HCT116 (cell line): ENCODE results near the gene VASH2. TPM values are rescaled to one million over a fixed set of nuclear protein-coding genes. Genes with fewer than 3 reads are reported as not detected.

Experiments used
- ATAC-seq: fragments of 200-7000 bp; cut with Tn5 transposase; 2 replicates; pipeline ENCODE4 v1.9.1; 2020; ENCODE audit warnings: mild to moderate bottlenecking, moderate library complexity
- BruUV-seq: library from RNA; stranded (reverse); fragments of 400-500 nt; replicated peaks from 2 replicates; lab custom pipeline; 2021; lab: Mats Ljungman, UMichigan
- CTCF ChIA-PET: fragments of 300-600 bp; sonication (Branson Sonifier 250); formaldehyde crosslinking; loops from one replicate; lab custom pipeline; 2021; ENCODE audit warnings: antibody characterized with exemption; lab: Charles Lee
- POLR2A ChIA-PET: fragments of 300-600, 350-600 bp; sonication (Branson Sonifier 250); formaldehyde crosslinking; loops from one replicate; lab custom pipeline; 2021; ENCODE audit warnings: antibody characterized with exemption; lab: Charles Lee
- RAD21 ChIA-PET, 2 experiments: fragments of 300-600 bp; sonication (Branson Sonifier 250); formaldehyde crosslinking; loops; one replicate each; lab custom pipeline; 2023; ENCODE audit warnings: low total read pairs in 2 of 2; ENCODE audit not compliant: uncharacterized antibody in 2 of 2, unreplicated experiment in 2 of 2, low non-redundant PET in 1 of 2; lab: Charles Lee
- DNase-seq: peaks from one replicate; pipeline ENCODE4 v3.0.0-alpha.2; 2010; ENCODE audit warnings: low read depth, low spot score
- H2AFZ ChIP-seq: fragments of 200-600 bp; shearing (Covaris generic), sonication (generic); 2 replicates; pipeline ENCODE4 v1.6.1; 2017; ENCODE audit warnings: low read depth, mixed run types, mixed read lengths, antibody characterized with exemption, low read length; ENCODE audit not compliant: poor library complexity, severe bottlenecking
- H3K27ac ChIP-seq: 2 replicates; pipeline ENCODE4 v1.5.1; 2012; ENCODE audit warnings: low read depth, low read length
- H3K27me3 ChIP-seq: fragments of 200-600 bp; sonication (generic); 2 replicates; pipeline ENCODE4 v1.6.1; 2016; ENCODE audit warnings: mixed run types, low read length, mixed read lengths; ENCODE audit not compliant: insufficient read depth
- H3K36me3 ChIP-seq, 2 experiments: fragments of 200-500 bp in 1 of 2; fragments of 200-600 bp in 1 of 2; sonication (Bioruptor generic) in 1 of 2; sonication (generic) in 1 of 2; 2 replicates each; pipeline versions ENCODE4 v1.5.1 to v1.6.1; 2014 to 2016; ENCODE audit warnings: low read length in 2 of 2, inconsistent platforms in 1 of 2, mixed read lengths in 1 of 2, mixed run types in 1 of 2; ENCODE audit not compliant: insufficient read depth in 2 of 2, control insufficient read depth in 1 of 2
- H3K4me1 ChIP-seq, 2 experiments: fragments of 200-600 bp in 1 of 2; sonication (generic) in 1 of 2; 2 replicates each; pipeline versions ENCODE4 v1.5.1 to v1.6.1; 2012 to 2017; ENCODE audit warnings: low read length in 2 of 2, inconsistent platforms in 1 of 2, mild to moderate bottlenecking in 1 of 2, mixed read lengths in 1 of 2, mixed run types in 1 of 2, moderate library complexity in 1 of 2; ENCODE audit not compliant: insufficient read depth in 2 of 2, control insufficient read depth in 1 of 2
- H3K4me2 ChIP-seq: fragments of 200-600 bp; sonication (generic); 2 replicates; pipeline ENCODE4 v1.6.1; 2017; ENCODE audit warnings: mixed run types, low read length, mixed read lengths
- H3K4me3 ChIP-seq, 2 experiments: fragments of 200-600 bp in 1 of 2; sonication (generic) in 1 of 2; replicated peaks in 1 of 2; 2 replicates each; pipeline ENCODE4 v1.5.1; 2011 to 2016; ENCODE audit warnings: low read length in 2 of 2, control low read depth in 1 of 2, low read depth in 1 of 2, mild to moderate bottlenecking in 1 of 2, mixed read lengths in 1 of 2, mixed run types in 1 of 2
- H3K79me2 ChIP-seq: fragments of 200-600 bp; sonication (generic); 2 replicates; pipeline ENCODE4 v1.6.1; 2017; ENCODE audit warnings: mild to moderate bottlenecking, mixed run types, low read length, moderate library complexity, mixed read lengths; ENCODE audit not compliant: insufficient read depth
- H3K9ac ChIP-seq: fragments of 200-600 bp; sonication (generic); 2 replicates; pipeline ENCODE4 v1.6.1; 2016; ENCODE audit warnings: low read length, mixed read lengths
- H3K9me2 ChIP-seq: fragments of 200-600 bp; sonication (generic), shearing (Covaris generic); 2 replicates; pipeline ENCODE4 v1.6.1; 2017; ENCODE audit warnings: mixed run types, mild to moderate bottlenecking, moderate library complexity; ENCODE audit not compliant: insufficient read depth
- H3K9me3 ChIP-seq, 2 experiments: fragments of 200-500 bp in 1 of 2; fragments of 200-600 bp in 1 of 2; sonication (Bioruptor generic) in 1 of 2; sonication (generic) in 1 of 2; 2 replicates each; pipeline ENCODE4 v1.6.1; 2014 to 2017; ENCODE audit warnings: low read length in 2 of 2, mixed read lengths in 2 of 2, inconsistent platforms in 1 of 2, low read depth in 1 of 2, mild to moderate bottlenecking in 1 of 2, mixed run types in 1 of 2, moderate library complexity in 1 of 2; ENCODE audit not compliant: control insufficient read depth in 1 of 2, insufficient read depth in 1 of 2
- H4K20me1 ChIP-seq: fragments of 200-600 bp; sonication (generic), shearing (Covaris generic); 2 replicates; pipeline ENCODE4 v1.6.1; 2017; ENCODE audit warnings: mixed run types, mild to moderate bottlenecking, moderate library complexity; ENCODE audit not compliant: insufficient read depth
- CBX3 ChIP-seq: IDR thresholded peaks from 2 replicates; pipeline ENCODE4 v1.6.1; 2012; ENCODE audit warnings: low read depth
- ELF1 ChIP-seq: IDR thresholded peaks from 2 replicates; pipeline ENCODE4 v1.6.1; 2012; ENCODE audit warnings: low read depth, borderline replicate concordance
- EZH2phosphoT487 ChIP-seq: fragments of 200-600 bp; IDR thresholded peaks from 2 replicates; pipeline ENCODE4 v1.6.1; 2018; ENCODE audit warnings: antibody characterized with exemption, borderline replicate concordance
- JUND ChIP-seq: IDR thresholded peaks from 2 replicates; pipeline ENCODE4 v1.6.1; 2012
- MAX ChIP-seq: IDR thresholded peaks from 2 replicates; pipeline ENCODE4 v1.6.1; 2012
- POLR2A ChIP-seq: IDR thresholded peaks from 2 replicates; pipeline ENCODE4 v1.7.0; 2011; ENCODE audit warnings: borderline replicate concordance; ENCODE audit not compliant: insufficient read depth, insufficient read length; ENCODE audit errors: extremely low read depth
- SP1 ChIP-seq: IDR thresholded peaks from 2 replicates; pipeline ENCODE4 v1.6.1; 2012; ENCODE audit warnings: low read depth
- TCF7L2 ChIP-seq: IDR thresholded peaks from 2 replicates; pipeline ENCODE4 v1.7.0; 2011; ENCODE audit warnings: borderline replicate concordance, inconsistent platforms; ENCODE audit not compliant: insufficient read depth, insufficient read length; ENCODE audit errors: extremely low read depth
- ZFX ChIP-seq: fragments of 450-650 bp; IDR thresholded peaks from 2 replicates; pipeline ENCODE4 v1.6.1; 2017
- ZNF274 ChIP-seq: fragments of 200-500 bp; sonication (Bioruptor generic); IDR thresholded peaks from 2 replicates; pipeline ENCODE4 v1.6.1; 2014; ENCODE audit warnings: mild to moderate bottlenecking, low read depth, low read length, inconsistent platforms
- intact Hi-C: fragments of 100-400 bp; cut with micrococcal nuclease; formaldehyde crosslinking; loops from 2 replicates; pipeline ENCODE4 v1.10.0; 2022
- total RNA-seq: library from RNA; stranded (reverse); gene quantifications from one replicate; pipeline ENCODE4 v1.2.1, GENCODE V29; 2021; ENCODE audit not compliant: unreplicated experiment
- TF ChIP-seq, protein P1 (sequence below): IDR thresholded peaks from 2 replicates; pipeline ENCODE4 v1.6.1; 2012
- TF ChIP-seq, protein P2 (sequence below), 3 experiments: fragments of 200-600 bp in 1 of 3; sonication (generic) in 1 of 3; IDR thresholded peaks in 2 of 3; conservative IDR thresholded peaks in 1 of 3; 2 replicates each; pipeline ENCODE4 v1.5.1; 2012 to 2017; ENCODE audit warnings: low read depth in 2 of 3, low read length in 2 of 3, antibody characterized with exemption in 1 of 3, borderline replicate concordance in 1 of 3, control low read depth in 1 of 3, mild to moderate bottlenecking in 1 of 3, mixed read lengths in 1 of 3, mixed run types in 1 of 3, moderate library complexity in 1 of 3; ENCODE audit not compliant: insufficient read depth in 1 of 3

VASH2 gene
- total RNA-seq, 1 experiment from 2014 or later: 5.7 TPM

DNA sequence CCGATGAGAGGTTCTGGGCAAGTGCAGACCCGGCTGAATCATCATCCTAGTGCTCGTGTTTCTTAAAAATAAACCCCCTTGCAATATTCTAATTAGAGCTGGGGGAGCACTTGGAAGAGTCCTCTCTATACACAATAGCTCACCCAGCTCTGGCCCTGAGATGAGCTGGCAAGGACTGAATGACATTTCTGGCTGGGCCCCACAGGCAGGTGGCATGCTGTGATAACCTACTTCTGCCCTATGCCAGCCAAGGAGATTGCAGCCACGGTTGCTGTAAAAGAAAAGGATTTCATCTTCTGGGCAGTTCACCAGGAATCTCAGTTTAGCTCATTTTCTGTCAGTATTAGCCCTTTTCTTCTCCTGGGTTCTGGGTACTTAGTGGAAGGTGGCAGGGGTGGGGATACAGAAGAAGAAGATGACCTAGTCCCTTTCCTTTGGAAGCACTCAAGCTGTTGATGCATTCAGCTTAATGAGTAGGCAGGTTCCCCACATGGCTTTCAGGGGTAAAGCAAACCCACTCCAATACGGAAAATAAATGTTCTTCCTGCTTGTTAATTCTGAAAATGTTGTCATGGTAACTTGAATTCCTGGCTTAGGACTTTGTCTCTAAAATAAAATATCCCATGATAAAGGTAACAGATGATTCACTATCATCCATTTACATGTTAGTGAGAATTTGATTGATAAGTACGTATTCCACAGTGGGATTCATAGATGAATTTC lies 32.2 kb downstream of the VASH2 start:
- Histone ChIP-seq H3K4me2 (no peak overlapping the region), H3K27ac (no peak overlapping the region), H3K9me2 (no peaks in the 10 kb centered on the region), H2AFZ (no peak overlapping the region), H3K36me3 (no peaks in the 10 kb centered on the region), H3K9me3 (no peaks in the 10 kb centered on the region), H3K27me3 (no peaks in the 10 kb centered on the region), H3K4me1 (no peaks in the 10 kb centered on the region), H3K4me3 (no peak overlapping the region), H3K79me2 (no peaks in the 10 kb centered on the region), H4K20me1 (no peaks in the 10 kb centered on the region), H3K9ac (no peak overlapping the region)
- no peak for TF ChIP-seq CBX3
- no peak for TF ChIP-seq MAX
- TF ChIP-seq, protein P1, sequence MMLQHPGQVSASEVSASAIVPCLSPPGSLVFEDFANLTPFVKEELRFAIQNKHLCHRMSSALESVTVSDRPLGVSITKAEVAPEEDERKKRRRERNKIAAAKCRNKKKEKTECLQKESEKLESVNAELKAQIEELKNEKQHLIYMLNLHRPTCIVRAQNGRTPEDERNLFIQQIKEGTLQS: no peak
- no peak for TF ChIP-seq EZH2phosphoT487
- no peak for TF ChIP-seq ELF1
- TF ChIP-seq POLR2A: no peak
- no peak for TF ChIP-seq TCF7L2
- no peak for TF ChIP-seq ZNF274
- TF ChIP-seq JUND: no peak
- no peak for TF ChIP-seq SP1
- no peak for TF ChIP-seq ZFX
- TF ChIP-seq, protein P2, sequence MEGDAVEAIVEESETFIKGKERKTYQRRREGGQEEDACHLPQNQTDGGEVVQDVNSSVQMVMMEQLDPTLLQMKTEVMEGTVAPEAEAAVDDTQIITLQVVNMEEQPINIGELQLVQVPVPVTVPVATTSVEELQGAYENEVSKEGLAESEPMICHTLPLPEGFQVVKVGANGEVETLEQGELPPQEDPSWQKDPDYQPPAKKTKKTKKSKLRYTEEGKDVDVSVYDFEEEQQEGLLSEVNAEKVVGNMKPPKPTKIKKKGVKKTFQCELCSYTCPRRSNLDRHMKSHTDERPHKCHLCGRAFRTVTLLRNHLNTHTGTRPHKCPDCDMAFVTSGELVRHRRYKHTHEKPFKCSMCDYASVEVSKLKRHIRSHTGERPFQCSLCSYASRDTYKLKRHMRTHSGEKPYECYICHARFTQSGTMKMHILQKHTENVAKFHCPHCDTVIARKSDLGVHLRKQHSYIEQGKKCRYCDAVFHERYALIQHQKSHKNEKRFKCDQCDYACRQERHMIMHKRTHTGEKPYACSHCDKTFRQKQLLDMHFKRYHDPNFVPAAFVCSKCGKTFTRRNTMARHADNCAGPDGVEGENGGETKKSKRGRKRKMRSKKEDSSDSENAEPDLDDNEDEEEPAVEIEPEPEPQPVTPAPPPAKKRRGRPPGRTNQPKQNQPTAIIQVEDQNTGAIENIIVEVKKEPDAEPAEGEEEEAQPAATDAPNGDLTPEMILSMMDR (IDR thresholded peaks at IDR 0.05 in 2 of 3, conservative IDR thresholded peaks at IDR 0.05 in 1 of 3; ENCODE audit: borderline replicate concordance in 1 of 3, insufficient read depth in 1 of 3, low read depth in 2 of 3, low read length in 2 of 3): no peak
- DNase-seq (no peak), ATAC-seq (no peak)
- intact Hi-C loops: no loop called here
- ChIA-PET POLR2A (no interaction called here), RAD21 (no interaction called here), CTCF (no interaction called here)
- no TSS peak for BruUV-seq
